ENCODE measurements around the gene HSPA1A.
"Not testable (repeated sequence)": the region's sequence is repeated elsewhere in the genome, so short reads cannot be mapped to it uniquely, and the experiment has no call there.

The HSPA1A gene

DNA sequence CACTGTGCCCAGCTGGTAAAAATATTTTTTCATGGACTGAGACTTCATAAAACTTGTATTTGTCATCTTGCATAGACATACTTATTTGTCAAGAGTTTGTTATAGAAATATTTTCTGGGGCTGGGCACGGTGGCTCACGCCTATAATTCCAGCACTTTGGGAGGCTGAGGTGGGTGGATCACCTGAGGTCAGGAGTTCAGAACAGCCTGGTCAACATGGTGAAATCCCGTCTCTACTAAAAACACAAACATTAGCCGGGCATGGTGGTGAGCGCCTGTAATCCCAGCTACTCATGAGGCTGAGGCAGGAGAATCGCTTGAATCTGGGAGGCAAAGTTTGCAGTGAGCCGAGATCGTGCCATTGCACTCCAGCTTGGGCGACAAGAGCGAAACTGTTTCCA, 6.7 kb upstream of the HSPA1A start:
- DNase-seq (ENCODE audit: low read depth in 1 of 2, low spot score in 1 of 2): not testable (repeated sequence)

DNA sequence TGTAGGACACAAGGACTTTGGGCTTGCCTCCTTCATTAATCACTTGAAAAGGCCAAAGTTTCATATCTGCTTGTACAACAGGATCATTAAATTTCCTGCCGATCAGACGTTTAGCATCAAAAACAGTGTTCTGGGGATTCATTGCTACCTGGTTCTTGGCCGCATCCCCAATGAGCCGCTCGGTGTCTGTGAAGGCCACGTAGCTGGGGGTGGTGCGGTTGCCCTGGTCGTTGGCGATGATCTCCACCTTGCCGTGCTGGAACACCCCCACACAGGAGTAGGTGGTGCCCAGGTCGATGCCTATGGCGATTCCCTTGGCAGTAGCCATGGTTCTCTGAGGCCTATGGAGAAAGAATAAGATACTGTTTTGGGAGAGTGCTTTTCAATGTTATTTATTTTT, 3.7 kb upstream of the HSPA1A start:
- DNase-seq (ENCODE audit: low read depth in 1 of 2, low spot score in 1 of 2): no peak

DNA sequence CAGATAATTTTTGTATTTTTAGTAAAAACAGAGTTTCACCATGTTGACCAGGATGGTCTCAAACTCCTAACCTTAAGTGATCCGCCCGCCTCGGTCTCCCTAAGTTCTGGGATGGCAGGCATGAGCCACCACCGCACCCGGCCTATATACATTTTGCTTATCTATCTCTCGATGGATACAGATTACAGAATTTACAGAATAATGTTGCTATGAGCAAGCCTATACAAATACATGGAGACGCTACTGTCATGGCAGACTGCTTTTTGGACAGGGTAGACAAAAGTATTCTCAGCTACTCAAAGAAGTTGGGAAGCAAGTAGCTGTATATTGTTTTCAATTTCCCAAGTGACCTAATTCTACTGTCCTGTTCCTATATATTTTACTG, 1.9 kb upstream of the HSPA1A start:
- DNase-seq (ENCODE audit: low read depth in 1 of 2, low spot score in 1 of 2): no peak

DNA sequence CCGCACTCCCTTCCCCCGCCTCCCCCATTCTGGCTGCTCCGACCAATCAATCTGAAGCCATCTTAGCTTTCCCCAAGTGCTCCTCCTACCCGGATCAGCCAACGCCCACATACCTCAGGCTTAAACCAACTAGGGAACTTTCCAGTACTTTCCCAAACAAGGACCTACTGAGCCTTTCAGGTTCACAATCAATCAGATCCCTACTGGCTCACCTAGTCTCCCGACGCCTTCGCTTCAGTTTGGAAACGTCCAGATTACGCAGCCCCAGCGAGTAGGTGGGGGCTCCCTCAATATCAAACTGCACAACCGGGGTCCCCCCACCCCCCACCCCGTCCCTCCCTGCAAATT, 692 bp upstream of the HSPA1A start:
- peak; percentile 42 to 54 for DNase-seq (ENCODE audit: low read depth in 1 of 2, low spot score in 1 of 2)

DNA sequence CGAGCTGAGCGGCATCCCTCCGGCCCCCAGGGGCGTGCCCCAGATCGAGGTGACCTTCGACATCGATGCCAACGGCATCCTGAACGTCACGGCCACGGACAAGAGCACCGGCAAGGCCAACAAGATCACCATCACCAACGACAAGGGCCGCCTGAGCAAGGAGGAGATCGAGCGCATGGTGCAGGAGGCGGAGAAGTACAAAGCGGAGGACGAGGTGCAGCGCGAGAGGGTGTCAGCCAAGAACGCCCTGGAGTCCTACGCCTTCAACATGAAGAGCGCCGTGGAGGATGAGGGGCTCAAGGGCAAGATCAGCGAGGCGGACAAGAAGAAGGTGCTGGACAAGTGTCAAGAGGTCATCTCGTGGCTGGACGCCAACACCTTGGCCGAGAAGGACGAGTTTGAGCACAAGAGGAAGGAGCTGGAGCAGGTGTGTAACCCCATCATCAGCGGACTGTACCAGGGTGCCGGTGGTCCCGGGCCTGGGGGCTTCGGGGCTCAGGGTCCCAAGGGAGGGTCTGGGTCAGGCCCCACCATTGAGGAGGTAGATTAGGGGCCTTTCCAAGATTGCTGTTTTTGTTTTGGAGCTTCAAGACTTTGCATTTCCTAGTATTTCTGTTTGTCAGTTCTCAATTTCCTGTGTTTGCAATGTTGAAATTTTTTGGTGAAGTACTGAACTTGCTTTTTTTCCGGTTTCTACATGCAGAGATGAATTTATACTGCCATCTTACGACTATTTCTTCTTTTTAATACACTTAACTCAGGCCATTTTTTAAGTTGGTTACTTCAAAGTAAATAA, 2.0 kb downstream of the HSPA1A start:
- not testable (repeated sequence) for DNase-seq (ENCODE audit: low read depth in 1 of 2, low spot score in 1 of 2)

DNA sequence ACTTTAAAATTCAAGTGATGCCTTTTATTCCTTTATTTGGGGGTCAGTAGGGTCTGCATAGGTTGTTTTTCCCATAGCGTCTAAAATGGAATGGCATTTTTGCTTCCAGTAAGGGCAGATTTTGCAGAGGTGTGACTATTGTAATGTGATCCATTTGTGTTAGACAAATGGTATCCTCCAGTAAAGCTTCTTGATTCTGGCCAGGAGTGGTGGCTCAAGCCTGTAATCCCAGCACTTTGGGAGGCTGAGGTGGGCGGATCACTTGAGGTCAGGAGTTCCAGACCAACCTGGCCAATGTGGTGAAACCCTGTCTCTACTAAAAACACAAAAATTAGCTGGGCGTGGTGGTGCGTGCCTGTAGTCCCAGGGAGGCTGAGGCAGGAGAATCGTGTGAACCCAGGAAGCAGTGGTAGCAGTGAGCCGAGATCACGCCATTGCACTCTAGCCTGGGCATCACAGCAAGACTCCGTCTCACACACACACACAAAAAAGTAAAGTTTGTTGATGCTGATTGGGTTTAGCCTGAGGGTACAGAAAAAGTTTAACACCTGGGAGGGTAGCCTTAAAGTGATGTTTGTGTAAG, 2.7 kb downstream of the HSPA1A start:
- not testable (repeated sequence) for DNase-seq (ENCODE audit: low read depth in 1 of 2, low spot score in 1 of 2)

DNA sequence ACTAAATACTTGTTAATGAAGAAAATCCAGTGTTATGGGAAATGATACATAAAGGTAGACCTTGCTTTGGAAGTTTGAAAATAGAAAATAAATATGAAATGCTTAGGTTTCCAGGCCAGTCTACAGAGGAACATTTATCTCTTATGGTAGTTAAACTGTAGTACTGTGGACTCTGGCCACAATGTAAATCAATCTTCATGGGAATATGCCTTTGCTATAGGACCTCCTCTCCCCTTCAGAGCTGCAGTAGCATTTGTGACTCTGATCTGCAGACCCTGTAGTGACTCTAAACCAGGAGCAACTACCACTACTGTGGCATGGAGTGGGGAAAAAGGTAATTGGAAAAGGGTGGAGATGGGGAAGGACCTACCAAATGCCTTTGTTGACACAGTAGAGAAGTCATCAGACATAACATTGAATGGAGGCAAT, 4.5 kb downstream of the HSPA1A start:
- no peak for DNase-seq (ENCODE audit: low read depth in 1 of 2, low spot score in 1 of 2)

DNA sequence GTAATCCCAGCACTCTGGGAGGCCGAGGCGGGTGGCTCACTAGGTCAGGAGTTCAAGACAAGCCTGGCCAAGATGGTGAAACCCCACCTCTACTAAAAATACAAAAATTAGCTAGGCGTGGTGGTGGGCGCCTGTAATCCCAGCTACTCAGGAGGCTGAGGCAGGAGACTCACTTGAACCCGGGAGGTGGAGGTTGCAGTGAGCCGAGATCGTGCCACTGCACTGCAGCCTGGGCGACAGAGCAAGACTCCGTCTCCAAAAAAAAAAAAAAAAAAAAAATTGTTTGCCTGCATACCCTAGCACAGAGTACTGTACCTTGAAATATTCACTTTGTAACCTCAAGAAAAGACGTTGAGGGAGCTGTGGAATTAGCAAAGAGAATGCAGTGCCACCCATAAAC, 5.1 kb downstream of the HSPA1A start:
- not testable (repeated sequence) for DNase-seq (ENCODE audit: low read depth in 1 of 2, low spot score in 1 of 2)

DNA sequence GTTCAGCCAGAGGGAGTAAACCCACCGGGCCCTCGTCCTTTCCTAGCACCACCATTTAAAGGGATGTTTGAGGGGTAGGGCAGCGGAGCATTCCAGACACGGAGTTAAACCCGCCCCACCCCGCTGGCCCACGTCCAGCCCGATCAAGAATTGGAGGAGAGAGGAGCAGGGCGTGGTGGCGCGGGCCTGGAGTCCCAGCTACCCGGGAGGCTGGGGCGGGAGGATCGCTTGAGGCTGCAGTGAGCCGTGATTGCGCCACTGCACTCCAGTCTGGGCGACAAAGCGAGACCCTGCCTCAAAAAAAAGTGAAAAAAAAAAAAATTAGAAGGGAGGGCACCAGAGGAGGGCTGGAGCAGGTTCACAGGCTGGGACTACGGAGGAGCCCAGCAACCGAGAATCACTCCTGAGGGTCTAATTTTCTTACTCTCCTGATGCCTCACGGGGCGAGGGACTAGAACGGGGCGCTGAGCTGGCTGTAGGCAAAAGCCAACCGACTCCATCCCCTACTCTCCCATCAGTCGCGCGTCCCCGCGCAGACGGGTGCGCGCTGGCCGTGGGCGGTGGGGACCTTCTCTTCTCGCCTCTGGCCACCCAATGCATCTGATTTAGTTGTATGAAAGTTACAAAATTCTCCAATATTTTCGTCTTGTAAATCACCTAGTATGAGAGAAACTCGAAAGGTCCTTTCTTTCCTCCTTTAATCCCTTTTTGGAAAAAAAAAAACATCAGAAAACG, 6.1 kb downstream of the HSPA1A start:
- DNase-seq (ENCODE audit: low read depth in 1 of 2, low spot score in 1 of 2): peak; percentile 21 to 46

DNA sequence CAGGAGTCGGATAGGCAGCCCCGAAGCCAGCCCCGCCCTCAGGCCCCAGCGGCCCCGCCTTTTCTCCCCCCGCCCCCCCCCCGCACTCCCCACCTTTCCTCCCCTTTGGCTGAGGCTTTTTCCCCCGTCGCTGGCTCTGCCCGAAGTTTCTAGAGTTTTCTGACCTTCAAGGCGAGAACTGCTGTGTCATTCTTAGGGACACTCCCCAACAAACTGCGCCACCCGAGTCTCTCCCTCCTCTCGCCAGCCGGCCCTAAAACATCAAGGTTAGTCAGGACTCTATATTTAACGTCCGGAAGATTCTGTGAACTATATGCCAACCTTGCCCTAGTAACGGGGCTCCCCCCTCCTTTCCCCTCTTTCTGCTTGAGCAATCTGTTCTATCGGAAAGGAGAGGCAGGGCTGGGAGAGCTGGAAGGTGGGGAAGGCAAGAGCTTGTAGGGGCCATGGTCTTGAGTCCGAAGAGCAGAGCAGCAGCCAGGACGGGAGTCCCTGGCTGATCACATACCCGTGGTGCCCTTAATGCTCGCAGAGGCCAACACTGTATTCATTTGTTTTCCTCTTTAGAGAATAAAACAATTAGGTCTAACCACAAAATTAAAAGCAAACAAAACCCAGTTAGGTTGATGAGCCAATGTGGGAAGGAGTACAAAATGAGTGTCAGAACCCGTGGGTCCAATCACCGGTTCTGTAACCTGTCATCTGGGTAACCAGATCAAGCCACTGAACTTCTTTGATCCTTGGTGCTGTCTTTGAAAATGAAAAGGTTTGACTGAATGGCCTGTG, 6.9 kb downstream of the HSPA1A start:
- peak; percentile 34 to 42 for DNase-seq (ENCODE audit: low read depth in 1 of 2, low spot score in 1 of 2)

DNA sequence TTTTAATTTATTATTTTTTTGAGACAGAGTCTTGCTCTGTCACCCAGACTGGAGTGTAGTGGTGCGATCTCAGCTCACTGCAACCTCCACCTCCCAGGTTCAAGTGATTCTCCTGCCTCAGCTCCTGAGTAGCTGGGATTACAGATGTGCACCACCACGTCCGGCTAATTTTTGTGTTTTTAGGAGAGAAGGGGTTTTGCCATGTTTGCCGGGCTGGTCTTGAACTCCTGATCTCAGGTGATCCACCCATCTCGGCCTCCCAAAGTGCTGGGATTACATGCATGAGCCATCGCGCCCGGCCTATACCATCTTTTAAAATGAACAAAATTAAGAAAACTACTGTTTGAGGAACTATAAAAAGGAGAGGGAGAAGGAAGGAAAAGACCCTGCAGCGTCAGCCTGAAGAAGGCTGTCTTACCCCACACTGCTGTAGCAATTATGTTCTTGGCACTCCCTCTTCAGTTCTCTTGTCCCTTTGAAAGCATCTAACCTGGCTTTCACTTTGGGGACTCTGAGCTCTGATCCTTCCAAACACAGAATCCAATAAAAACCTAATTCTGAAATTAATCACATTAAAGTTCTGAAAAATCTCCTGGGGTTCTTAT, 8.4 kb downstream of the HSPA1A start:
- not testable (repeated sequence) for DNase-seq (ENCODE audit: low read depth in 1 of 2, low spot score in 1 of 2)

DNA sequence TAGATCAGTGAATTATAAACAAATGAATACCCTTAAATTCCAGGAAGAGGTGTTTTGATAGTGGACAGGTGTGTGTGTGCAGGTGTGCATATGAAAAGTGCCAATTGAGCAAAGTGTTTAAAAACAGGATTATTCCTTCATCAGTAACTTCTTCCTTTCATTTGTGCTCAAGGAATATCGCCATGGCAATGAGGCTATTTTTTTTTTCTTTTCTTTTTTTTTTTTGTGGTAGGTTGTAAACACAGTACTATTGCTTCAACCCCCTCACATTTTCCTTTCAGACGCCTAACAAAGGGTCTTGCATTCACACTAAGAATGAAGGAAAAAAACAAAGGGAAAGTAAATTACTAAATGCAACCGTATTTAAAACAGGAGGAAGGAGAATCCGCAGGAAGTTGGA, 10.2 kb downstream of the HSPA1A start:
- DNase-seq (ENCODE audit: low read depth in 1 of 2, low spot score in 1 of 2): no peak

DNA sequence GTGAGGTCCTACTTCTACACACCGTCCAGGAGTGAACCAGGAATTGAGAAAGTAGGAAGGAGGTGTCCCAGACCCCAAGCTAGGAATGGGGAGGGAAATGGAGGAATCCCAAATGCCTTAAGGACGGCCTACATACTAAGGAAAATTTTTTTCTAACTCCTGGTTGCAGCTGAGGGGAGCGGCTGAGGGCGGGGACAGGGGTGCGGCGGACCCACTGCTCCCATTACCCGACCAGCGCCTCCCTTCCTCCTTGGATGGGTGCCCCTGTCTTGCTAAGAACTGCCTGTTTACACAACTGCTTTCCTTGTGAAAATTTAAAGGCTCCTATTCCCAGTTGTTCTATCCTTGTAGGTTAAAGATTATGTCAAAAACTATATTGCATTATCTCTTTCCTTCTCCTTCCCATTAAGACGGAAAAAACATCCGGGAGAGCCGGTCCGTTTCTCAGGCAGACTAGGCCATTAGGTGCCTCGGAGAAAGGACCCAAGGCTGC, 11.5 kb downstream of the HSPA1A start:
- DNase-seq (ENCODE audit: low read depth in 1 of 2, low spot score in 1 of 2): no peak

DNA sequence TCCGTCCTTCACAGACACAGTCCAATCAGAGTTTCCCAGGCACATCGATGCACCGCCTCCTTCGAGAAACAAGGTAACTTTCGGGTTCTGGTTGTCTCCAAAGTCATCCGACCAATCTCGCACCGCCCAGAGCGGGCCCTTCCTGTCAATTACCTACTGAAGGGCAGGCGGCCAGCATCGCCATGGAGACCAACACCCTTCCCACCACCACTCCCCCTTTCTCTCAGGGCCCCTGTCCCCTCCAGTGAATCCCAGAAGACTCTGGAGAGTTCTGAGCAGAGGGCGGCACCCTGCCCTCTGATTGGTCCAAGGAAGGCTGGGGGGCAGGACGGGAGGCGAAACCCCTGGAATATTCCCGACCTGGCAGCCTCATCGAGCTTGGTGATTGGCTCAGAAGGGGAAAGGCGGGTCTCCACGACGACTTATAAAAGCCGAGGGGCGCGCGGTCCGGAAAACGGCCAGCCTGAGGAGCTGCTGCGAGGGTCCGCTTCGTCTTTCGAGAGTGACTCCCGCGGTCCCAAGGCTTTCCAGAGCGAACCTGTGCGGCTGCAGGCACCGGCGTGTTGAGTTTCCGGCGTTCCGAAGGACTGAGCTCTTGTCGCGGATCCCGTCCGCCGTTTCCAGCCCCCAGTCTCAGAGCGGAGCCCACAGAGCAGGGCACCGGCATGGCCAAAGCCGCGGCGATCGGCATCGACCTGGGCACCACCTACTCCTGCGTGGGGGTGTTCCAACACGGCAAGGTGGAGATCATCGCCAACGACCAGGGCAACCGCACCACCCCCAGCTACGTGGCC, 12.1 kb downstream of the HSPA1A start, which contains the start of gene HSPA1B:
Gene HSPA1B, plus strand, starts transcription at position 453 of the 794 bp plus-strand sequence. Its CDS starts 213 bp downstream, at position 666.
- peak; percentile 76 to 81 for DNase-seq (ENCODE audit: low read depth in 1 of 2, low spot score in 1 of 2)

DNA sequence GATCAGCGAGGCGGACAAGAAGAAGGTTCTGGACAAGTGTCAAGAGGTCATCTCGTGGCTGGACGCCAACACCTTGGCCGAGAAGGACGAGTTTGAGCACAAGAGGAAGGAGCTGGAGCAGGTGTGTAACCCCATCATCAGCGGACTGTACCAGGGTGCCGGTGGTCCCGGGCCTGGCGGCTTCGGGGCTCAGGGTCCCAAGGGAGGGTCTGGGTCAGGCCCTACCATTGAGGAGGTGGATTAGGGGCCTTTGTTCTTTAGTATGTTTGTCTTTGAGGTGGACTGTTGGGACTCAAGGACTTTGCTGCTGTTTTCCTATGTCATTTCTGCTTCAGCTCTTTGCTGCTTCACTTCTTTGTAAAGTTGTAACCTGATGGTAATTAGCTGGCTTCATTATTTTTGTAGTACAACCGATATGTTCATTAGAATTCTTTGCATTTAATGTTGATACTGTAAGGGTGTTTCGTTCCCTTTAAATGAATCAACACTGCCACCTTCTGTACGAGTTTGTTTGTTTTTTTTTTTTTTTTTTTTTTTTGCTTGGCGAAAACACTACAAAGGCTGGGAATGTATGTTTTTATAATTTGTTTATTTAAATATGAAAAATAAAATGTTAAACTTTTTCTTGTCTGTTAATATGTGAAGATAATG, 14.4 kb downstream of the HSPA1A start:
- no peak for DNase-seq (ENCODE audit: low read depth in 1 of 2, low spot score in 1 of 2)

DNA sequence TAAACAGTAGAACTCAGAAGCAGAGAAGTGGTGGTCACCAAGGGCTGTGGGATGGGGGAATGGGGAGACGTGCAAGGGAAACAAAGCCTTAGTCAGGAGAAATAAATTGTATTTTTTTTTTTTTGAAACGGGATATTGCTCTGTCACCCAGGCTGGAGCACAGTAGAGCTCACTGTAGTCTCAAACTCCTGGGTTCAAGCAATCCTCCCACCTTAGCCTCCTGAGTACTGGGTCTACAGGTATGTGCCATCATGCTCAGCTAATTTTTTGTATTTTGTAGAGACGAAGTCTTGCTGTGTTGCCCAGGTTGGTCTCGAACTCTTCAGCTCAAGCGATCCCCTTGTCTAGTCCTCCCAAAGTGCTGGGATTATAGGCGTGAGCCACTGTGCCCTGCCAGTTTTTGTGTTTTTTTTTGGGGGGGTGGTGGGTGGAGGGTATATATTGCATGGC, 15.6 kb downstream of the HSPA1A start:
- no peak for DNase-seq (ENCODE audit: low read depth in 1 of 2, low spot score in 1 of 2)

DNA sequence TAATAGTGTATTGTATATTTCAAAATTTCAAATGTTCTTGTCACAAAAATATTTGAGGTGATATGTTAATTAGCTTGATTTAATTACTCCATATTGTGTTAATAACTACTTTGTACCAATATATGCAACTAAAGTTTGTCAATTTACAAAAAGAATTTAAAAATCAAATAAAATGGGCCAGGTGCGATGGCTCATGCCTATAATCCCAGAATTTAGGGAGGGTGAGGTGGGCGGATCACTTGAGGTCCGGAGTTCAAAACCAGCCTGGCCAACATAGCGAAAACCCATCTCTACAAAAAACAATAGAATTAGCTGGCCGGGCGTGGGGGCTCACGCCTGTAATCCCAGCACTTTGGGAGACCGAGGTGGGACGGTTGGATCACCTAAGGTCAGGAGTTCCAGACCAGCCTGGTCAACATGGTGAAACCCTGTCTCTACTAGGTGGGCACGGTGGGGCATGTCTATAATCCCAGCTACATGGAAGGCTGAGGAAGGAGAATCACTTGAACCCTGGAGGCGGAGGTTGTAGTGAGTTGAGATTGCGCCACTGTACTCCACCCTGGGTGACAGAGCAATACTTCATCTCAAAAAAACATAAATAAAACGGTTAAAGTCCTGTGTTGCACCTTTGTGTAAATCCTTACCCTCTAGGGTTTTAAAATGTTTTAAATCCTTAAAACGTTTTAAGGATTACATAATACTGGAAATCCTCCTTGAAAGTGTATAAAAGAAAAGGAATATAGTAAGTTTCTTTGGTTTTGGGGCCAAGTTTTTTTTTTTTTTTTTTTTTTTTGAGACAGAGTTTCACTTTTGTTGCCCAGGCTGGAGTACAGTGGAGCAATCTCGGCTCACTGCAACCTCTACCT, 16.2 kb downstream of the HSPA1A start:
- no peak for DNase-seq (ENCODE audit: low read depth in 1 of 2, low spot score in 1 of 2)
